HepG2 (cell line): Measurements from ENCODE around the gene ADAM15. TPM values are rescaled to one million over a fixed set of nuclear protein-coding genes. Genes with fewer than 3 reads are reported as not detected.
A peak's percentile ranks its signal among the peaks of the same experiment; 100 is the strongest.

Experiments
- ATAC-seq: fragments of 200-7000 bp; cut with Tn5 transposase; 3 replicates; pipeline ENCODE4 v1.9.1; 2020; ENCODE audit warnings: mild to moderate bottlenecking, moderate library complexity
- BruUV-seq: library from RNA; stranded (reverse); fragments of 400-500 nt; replicated peaks from 2 replicates; lab custom pipeline; 2021; lab: Mats Ljungman, UMichigan
- CTCF ChIA-PET: fragments of 300-600 bp; formaldehyde crosslinking; extraction: SDS; loops from one replicate; lab custom pipeline; 2021; ENCODE audit warnings: low total read pairs, inconsistent platforms, low intra/inter-chr PET ratio; lab: Yijun Ruan, JAX
- POLR2A ChIA-PET: fragments of 350-600 bp; sonication (Branson Sonifier 250); formaldehyde crosslinking; loops from one replicate; lab custom pipeline; 2020; ENCODE audit warnings: antibody characterized with exemption, inconsistent platforms; lab: Yijun Ruan, JAX
- DNase-seq: peaks from one replicate; pipeline ENCODE4 v3.0.0-alpha.2; 2015; ENCODE audit warnings: low spot score
- FAIRE-seq: peaks from 3 replicates; lab custom pipeline; 2011; peaks lifted over from hg19 to GRCh38; lab: Jason Lieb, UNC
- H2AFZ ChIP-seq: one replicate; pipeline ENCODE4 v1.6.1; 2011; ENCODE audit warnings: low read length, inconsistent platforms
- H3K27ac ChIP-seq: fragments of 300-600 bp; 3 replicates; pipeline ENCODE4 v1.8.0; 2011; ENCODE audit warnings: mixed run types, mild to moderate bottlenecking, mixed read lengths, low read length, inconsistent platforms; ENCODE audit not compliant: insufficient read depth; ENCODE audit errors: extremely low read length
- H3K27me3 ChIP-seq, 2 experiments: fragments of 200-600 bp in 1 of 2; 2 replicates in 1 of 2; 3 replicates in 1 of 2; pipeline versions ENCODE4 v1.6.0 to v1.8.0; 2011; ENCODE audit warnings: low read length in 2 of 2, mild to moderate bottlenecking in 2 of 2, moderate library complexity in 2 of 2, inconsistent platforms in 1 of 2; ENCODE audit not compliant: insufficient read depth in 2 of 2, control insufficient read depth in 1 of 2
- H3K36me3 ChIP-seq, 2 experiments: fragments of 200-600 bp in 1 of 2; replicated peaks in 1 of 2; 2 replicates in 1 of 2; 3 replicates in 1 of 2; pipeline versions ENCODE4 v1.5.1 to v1.8.0; 2011; ENCODE audit warnings: low read length in 2 of 2, inconsistent platforms in 1 of 2; ENCODE audit not compliant: insufficient read depth in 2 of 2, control insufficient read depth in 1 of 2
- H3K4me1 ChIP-seq: 2 replicates; pipeline ENCODE4 v1.5.1; 2012; ENCODE audit warnings: low read length, inconsistent platforms; ENCODE audit not compliant: insufficient read depth
- H3K4me2 ChIP-seq: 2 replicates; pipeline ENCODE4 v1.6.0; 2011; ENCODE audit warnings: low read depth, low read length, inconsistent platforms
- H3K4me3 ChIP-seq, 3 experiments: fragments of 200-600 bp in 1 of 3; sonication (generic), shearing (Covaris generic) in 1 of 3; replicated peaks in 1 of 3; 2 replicates each; pipeline ENCODE4 v1.5.1; 2011 to 2016; ENCODE audit warnings: low read length in 3 of 3, inconsistent platforms in 2 of 3, low read depth in 2 of 3, mild to moderate bottlenecking in 2 of 3, control low read depth in 1 of 3, mixed read lengths in 1 of 3; ENCODE audit not compliant: insufficient read depth in 1 of 3
- H3K79me2 ChIP-seq: one replicate; pipeline ENCODE4 v1.6.1; 2011; ENCODE audit warnings: low read length, inconsistent platforms; ENCODE audit not compliant: insufficient read depth
- H3K9ac ChIP-seq: 2 replicates; pipeline ENCODE4 v1.6.0; 2011; ENCODE audit warnings: mild to moderate bottlenecking, low read depth, low read length, inconsistent platforms; ENCODE audit not compliant: insufficient read depth
- H3K9me3 ChIP-seq: 2 replicates; pipeline ENCODE4 v1.5.1; 2012; ENCODE audit warnings: mild to moderate bottlenecking, low read length
- H4K20me1 ChIP-seq: 2 replicates; pipeline ENCODE4 v1.6.0; 2011; ENCODE audit warnings: inconsistent platforms, mild to moderate bottlenecking, low read length, moderate library complexity; ENCODE audit not compliant: insufficient read depth
- ARID2 ChIP-seq: sonication (generic); formaldehyde crosslinking; IDR thresholded peaks from 2 replicates; pipeline ENCODE4 v1.8.1; 2022; ENCODE audit warnings: mild to moderate bottlenecking, missing genetic modification reagents, borderline replicate concordance
- BORCS8-MEF2B ChIP-seq: sonication (generic); formaldehyde crosslinking; IDR thresholded peaks from 2 replicates; pipeline ENCODE4 v1.8.0; 2022; ENCODE audit warnings: mild to moderate bottlenecking, missing genetic modification reagents
- CCDC6 ChIP-seq: sonication (generic); formaldehyde crosslinking; IDR thresholded peaks from 2 replicates; pipeline ENCODE4 v1.8.1; 2022; ENCODE audit warnings: mild to moderate bottlenecking, missing genetic modification reagents, moderate library complexity
- ETV5 ChIP-seq: IDR thresholded peaks from 2 replicates; pipeline ENCODE4 v1.6.1; 2018; ENCODE audit warnings: missing biosample characterization, missing genetic modification reagents, inconsistent platforms, borderline replicate concordance
- HIVEP1 ChIP-seq: sonication (generic); formaldehyde crosslinking; IDR thresholded peaks from 2 replicates; pipeline ENCODE4 v1.4.0; 2020; ENCODE audit warnings: mild to moderate bottlenecking, missing genetic modification reagents
- JDP2 ChIP-seq: sonication (generic); formaldehyde crosslinking; IDR thresholded peaks from 2 replicates; pipeline ENCODE4 v1.8.1; 2022; ENCODE audit warnings: missing genetic modification reagents, borderline replicate concordance
- NFKB2 ChIP-seq: sonication (generic); formaldehyde crosslinking; IDR thresholded peaks from 2 replicates; pipeline ENCODE4 v1.4.0; 2020; ENCODE audit warnings: missing genetic modification reagents, borderline replicate concordance
- NR2C2 ChIP-seq: sonication (generic); formaldehyde crosslinking; IDR thresholded peaks from 2 replicates; pipeline ENCODE4 v1.4.0; 2020; ENCODE audit warnings: missing genetic modification reagents, mild to moderate bottlenecking, moderate library complexity, borderline replicate concordance
- THAP11 ChIP-seq: IDR thresholded peaks from 2 replicates; pipeline ENCODE4 v1.6.1; 2016; ENCODE audit warnings: missing biosample characterization, missing genetic modification reagents
- YEATS2 ChIP-seq: sonication (generic); formaldehyde crosslinking; IDR thresholded peaks from 2 replicates; pipeline ENCODE4 v1.4.0; 2020; ENCODE audit warnings: missing genetic modification reagents, borderline replicate concordance
- ZFP90 ChIP-seq: sonication (generic); formaldehyde crosslinking; IDR thresholded peaks from 2 replicates; pipeline ENCODE4 v1.8.0; 2022; ENCODE audit warnings: missing genetic modification reagents, mild to moderate bottlenecking, inconsistent platforms, borderline replicate concordance
- ZMYM3 ChIP-seq: sonication (generic); formaldehyde crosslinking; IDR thresholded peaks from 2 replicates; pipeline ENCODE4 v1.5.1; 2020; ENCODE audit warnings: mild to moderate bottlenecking, missing genetic modification reagents
- ZNF546 ChIP-seq: sonication (generic); formaldehyde crosslinking; conservative IDR thresholded peaks from 2 replicates; pipeline ENCODE4 v1.8.1; 2023; ENCODE audit warnings: mild to moderate bottlenecking, missing genetic modification reagents
- ZNF564 ChIP-seq: sonication (generic); formaldehyde crosslinking; IDR thresholded peaks from 2 replicates; pipeline ENCODE4 v1.8.1; 2023; ENCODE audit warnings: mild to moderate bottlenecking, missing genetic modification reagents
- ZNF616 ChIP-seq: sonication (generic); formaldehyde crosslinking; IDR thresholded peaks from 2 replicates; pipeline ENCODE4 v1.5.0; 2020; ENCODE audit warnings: low read depth, mild to moderate bottlenecking, missing genetic modification reagents
- WGBS: methylation state at CpG from one replicate; pipeline ENCODE4 v1.1.6; 2017; ENCODE audit warnings: low lambda C conversion rate; 5-methylcytosine and 5-hydroxymethylcytosine counted together
- in situ Hi-C: cut with HindIII; loops from 2 replicates; pipeline ENCODE4 v1.10.0; 2017; ENCODE audit warnings: low pct_unique_long_range_greater_than_20kb; ENCODE audit not compliant: extremely low pct_ligation_motif_present
- intact Hi-C: fragments of 100-400 bp; cut with micrococcal nuclease; formaldehyde crosslinking; loops from one replicate; pipeline ENCODE4 v1.10.0; 2022; ENCODE audit not compliant: unreplicated experiment
- polyA plus RNA-seq, 8 experiments: library from polyadenylated mRNA; depleted of rRNA in 3 of 8; stranded (reverse) in 7 of 8; unstranded in 1 of 8; fragments of >200 nt; fragmentation: Illumina TruSeq in 4 of 8; extraction: Trizol in 4 of 8; gene quantifications; 2 replicates each; pipeline versions ENCODE4 v1.2.1 to v1.2.3, GENCODE V29; 2011 to 2016; ENCODE audit warnings: low read depth in 4 of 8, missing spikeins in 1 of 8, mixed read lengths in 1 of 8; ENCODE audit not compliant: insufficient read depth in 1 of 8
- total RNA-seq, 5 experiments: library from RNA; depleted of rRNA; stranded (reverse); fragments of >200 nt; fragmentation: Illumina TruSeq; extraction: Trizol; gene quantifications; 2 replicates each; pipeline ENCODE4 v1.2.3, GENCODE V29; 2016; ENCODE audit warnings: low read depth in 1 of 5
- TF ChIP-seq, protein P1 (sequence below): sonication (generic); formaldehyde crosslinking; IDR thresholded peaks from 2 replicates; pipeline ENCODE4 v1.8.0; 2022; ENCODE audit warnings: missing genetic modification reagents, mild to moderate bottlenecking, moderate library complexity, borderline replicate concordance
- TF ChIP-seq, protein P2 (sequence below): sonication (generic); formaldehyde crosslinking; IDR thresholded peaks from 2 replicates; pipeline ENCODE4 v1.4.0; 2020; ENCODE audit warnings: missing genetic modification reagents
- TF ChIP-seq, protein P3 (sequence below): sonication (generic); formaldehyde crosslinking; IDR thresholded peaks from 2 replicates; pipeline ENCODE4 v1.4.0; 2020; ENCODE audit warnings: missing genetic modification reagents

ADAM15 gene
- total and polyA plus RNA-seq, 2 of the 13 experiments (the other 11 are each of a cell fraction or from before 2014, with no cell fraction given) = 17.9 to 25.6 TPM

DNA sequence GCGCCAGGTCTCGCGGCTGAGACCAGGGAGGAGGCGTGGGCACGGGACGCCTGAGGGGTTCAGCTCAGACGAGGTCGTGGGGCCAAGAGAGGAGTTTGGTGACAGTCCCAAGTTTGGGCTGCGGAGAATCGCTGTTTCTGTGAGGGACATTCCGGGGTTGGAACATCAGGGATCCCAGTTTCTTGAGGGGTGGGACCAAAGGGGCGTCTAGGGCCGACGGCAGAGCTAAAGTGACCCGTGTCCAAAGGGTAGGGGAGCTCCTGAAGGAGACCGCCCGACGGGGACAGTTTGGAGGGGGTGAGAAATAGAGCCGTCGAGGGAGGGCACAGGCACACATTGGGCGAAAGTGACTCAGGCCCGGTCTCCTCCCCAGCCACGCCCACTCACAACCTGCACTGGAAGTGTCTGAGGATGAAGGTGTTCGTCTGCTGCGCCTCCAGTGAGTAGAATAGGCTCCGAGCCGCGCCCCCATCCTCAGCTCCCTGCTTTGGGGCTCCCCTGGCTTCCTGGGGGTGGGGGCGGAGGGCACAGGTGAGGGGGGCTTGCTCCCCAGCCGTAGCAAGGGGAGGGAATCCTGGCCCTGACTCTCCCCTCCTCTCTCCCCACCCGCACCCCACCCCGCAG, 34.5 kb downstream of the ADAM15 start (continued):
- TF ChIP-seq ZFP90 (CRISPR knock-in tag) = no peak; the same call in 1 of the 2 replicates
- no peak; the same call in 1 of the 2 replicates for TF ChIP-seq HIVEP1 (CRISPR knock-in tag)
- TF ChIP-seq, protein P1, sequence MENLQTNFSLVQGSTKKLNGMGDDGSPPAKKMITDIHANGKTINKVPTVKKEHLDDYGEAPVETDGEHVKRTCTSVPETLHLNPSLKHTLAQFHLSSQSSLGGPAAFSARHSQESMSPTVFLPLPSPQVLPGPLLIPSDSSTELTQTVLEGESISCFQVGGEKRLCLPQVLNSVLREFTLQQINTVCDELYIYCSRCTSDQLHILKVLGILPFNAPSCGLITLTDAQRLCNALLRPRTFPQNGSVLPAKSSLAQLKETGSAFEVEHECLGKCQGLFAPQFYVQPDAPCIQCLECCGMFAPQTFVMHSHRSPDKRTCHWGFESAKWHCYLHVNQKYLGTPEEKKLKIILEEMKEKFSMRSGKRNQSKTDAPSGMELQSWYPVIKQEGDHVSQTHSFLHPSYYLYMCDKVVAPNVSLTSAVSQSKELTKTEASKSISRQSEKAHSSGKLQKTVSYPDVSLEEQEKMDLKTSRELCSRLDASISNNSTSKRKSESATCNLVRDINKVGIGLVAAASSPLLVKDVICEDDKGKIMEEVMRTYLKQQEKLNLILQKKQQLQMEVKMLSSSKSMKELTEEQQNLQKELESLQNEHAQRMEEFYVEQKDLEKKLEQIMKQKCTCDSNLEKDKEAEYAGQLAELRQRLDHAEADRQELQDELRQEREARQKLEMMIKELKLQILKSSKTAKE (CRISPR knock-in tag) = no peak
- TF ChIP-seq BORCS8-MEF2B = 0 out of 2 replicates have a peak, but pooled peaks have one; percentile 20

DNA sequence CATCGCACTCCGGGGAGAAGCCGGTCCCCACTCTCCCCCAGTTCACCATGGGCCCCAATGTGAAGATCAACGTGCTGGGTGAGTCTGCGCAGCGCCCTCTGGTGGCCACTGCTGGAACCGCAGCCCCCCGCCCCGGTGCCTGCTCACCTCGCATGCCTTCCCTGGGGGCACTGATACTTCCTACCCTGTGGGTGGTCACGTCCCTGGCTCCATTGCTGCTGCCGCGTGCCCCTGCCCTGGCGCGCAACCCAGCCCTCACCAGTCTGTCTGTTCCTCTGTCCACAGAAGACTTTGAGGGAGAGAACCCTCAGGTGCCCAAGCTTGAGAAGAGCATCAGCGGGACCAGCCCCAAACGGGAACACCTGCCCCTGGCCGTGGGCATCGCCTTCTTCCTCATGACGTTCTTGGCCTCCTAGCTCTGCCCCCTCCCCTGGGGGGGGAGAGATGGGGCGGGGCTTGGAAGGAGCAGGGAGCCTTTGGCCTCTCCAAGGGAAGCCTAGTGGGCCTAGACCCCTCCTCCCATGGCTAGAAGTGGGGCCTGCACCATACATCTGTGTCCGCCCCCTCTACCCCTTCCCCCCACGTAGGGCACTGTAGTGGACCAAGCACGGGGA, 35.1 kb downstream of the ADAM15 start:
- no peak overlapping the region; the same call in 1 of the 2 replicates for H3K9ac ChIP-seq
- no peak overlapping the region for H2AFZ ChIP-seq
- H3K4me3 ChIP-seq = peak overlapping the region; percentile 72 to 89 (median 75); a peak in 5 of 6 replicates
- peak overlapping the region; percentile 98 for H3K4me2 ChIP-seq
- H3K27me3 ChIP-seq = peaks cover 15 to 31% of the 10 kb centered on the region in 2 experiments
- 3% methylated on average over 8 of the region's 24 CpGs for WGBS
- no TSS peak for BruUV-seq
- H4K20me1 ChIP-seq = peaks cover 3% of the 10 kb centered on the region; the same call in 1 of the 2 replicates
- no peak overlapping the region for H3K27ac ChIP-seq
- intact Hi-C loops (loop anchor here (10.0 kb wide), 1 partner anchor 181 kb away; no protein-coding TSS in a partner anchor), in situ Hi-C loops (no loop called here)
- H3K4me1 ChIP-seq = peaks cover 79% of the 10 kb centered on the region
- FAIRE-seq (no peak), ATAC-seq (peak; percentile 36), DNase-seq (no peak)
- H3K36me3 ChIP-seq = no peaks in the 10 kb centered on the region
- H3K79me2 ChIP-seq = no peaks in the 10 kb centered on the region
- ChIA-PET POLR2A (interaction anchor here (1.9 to 2.7 kb wide), 2 partner anchors 39 to 43 kb away, joined by 11 to 19 read pairs; no protein-coding TSS in a partner anchor), CTCF (interaction anchor here (1.1 to 2.0 kb wide), 2 partner anchors 82 to 87 kb away, joined by 3 to 7 read pairs; partner anchors contain the start of genes KRTCAP2 and TRIM46)
- no peaks in the 10 kb centered on the region for H3K9me3 ChIP-seq
- TF ChIP-seq JDP2 (CRISPR knock-in tag) (no peak), YEATS2 (CRISPR knock-in tag) (no peak), CCDC6 (CRISPR knock-in tag) (no peak), ZNF564 (no peak), THAP11 (CRISPR knock-in tag) (no peak), ZNF616 (CRISPR knock-in tag) (no peak), ARID2 (CRISPR knock-in tag) (no peak), NFKB2 (CRISPR knock-in tag) (no peak), ETV5 (CRISPR knock-in tag) (no peak), ZNF546 (CRISPR knock-in tag) (no peak), NR2C2 (CRISPR knock-in tag) (no peak), ZMYM3 (no peak)
- TF ChIP-seq, protein P2, sequence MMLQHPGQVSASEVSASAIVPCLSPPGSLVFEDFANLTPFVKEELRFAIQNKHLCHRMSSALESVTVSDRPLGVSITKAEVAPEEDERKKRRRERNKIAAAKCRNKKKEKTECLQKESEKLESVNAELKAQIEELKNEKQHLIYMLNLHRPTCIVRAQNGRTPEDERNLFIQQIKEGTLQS (CRISPR knock-in tag) = no peak
- TF ChIP-seq, protein P3, sequence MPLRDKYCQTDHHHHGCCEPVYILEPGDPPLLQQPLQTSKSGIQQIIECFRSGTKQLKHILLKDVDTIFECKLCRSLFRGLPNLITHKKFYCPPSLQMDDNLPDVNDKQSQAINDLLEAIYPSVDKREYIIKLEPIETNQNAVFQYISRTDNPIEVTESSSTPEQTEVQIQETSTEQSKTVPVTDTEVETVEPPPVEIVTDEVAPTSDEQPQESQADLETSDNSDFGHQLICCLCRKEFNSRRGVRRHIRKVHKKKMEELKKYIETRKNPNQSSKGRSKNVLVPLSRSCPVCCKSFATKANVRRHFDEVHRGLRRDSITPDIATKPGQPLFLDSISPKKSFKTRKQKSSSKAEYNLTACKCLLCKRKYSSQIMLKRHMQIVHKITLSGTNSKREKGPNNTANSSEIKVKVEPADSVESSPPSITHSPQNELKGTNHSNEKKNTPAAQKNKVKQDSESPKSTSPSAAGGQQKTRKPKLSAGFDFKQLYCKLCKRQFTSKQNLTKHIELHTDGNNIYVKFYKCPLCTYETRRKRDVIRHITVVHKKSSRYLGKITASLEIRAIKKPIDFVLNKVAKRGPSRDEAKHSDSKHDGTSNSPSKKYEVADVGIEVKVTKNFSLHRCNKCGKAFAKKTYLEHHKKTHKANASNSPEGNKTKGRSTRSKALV = no peak
